ENCODE data around the gene SHISA9. TPM values are rescaled to one million over a fixed set of nuclear protein-coding genes. Genes with fewer than 3 reads are reported as not detected.

SHISA9 gene
- total RNA-seq, 4 donors from 2014 or later, result not detected

DNA sequence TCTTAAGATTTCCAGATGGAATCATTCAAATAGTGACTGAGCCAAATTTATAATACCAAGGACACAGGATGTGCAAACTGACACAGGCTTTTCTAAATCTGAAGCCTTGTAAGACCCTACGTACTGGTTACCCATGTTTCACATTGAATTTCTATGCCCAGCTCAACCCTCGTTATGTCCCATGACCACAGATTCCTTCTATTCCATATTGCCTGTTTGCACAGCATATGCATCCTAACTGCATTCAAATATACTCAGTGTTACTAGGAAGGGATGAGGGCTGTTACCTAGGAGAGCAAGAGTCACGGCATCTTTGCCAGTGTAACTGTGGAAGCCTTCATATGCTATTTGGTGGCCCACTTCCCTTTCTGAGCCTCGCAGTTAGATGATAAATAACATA, 305.2 kb downstream of the SHISA9 start:
- H3K27me3 ChIP-seq, result no peaks in the 10 kb centered on the region
- DNase-seq (no peak), ATAC-seq (no peak)
- H3K36me3 ChIP-seq, result no peaks in the 10 kb centered on the region
- H3K9me3 ChIP-seq, result no peaks in the 10 kb centered on the region
- H3K27ac ChIP-seq, result no peak overlapping the region
- in situ Hi-C loops (cut with MboI; ENCODE audit: low sequenced_read_pairs in 4 of 4), result no loop called here
- H3K4me3 ChIP-seq, result no peak overlapping the region
- intact Hi-C loops (cut with DNase I; ENCODE audit: low total_unique reads), result no loop called here
- no peaks in the 10 kb centered on the region for H3K4me1 ChIP-seq
- TF ChIP-seq, protein P1, sequence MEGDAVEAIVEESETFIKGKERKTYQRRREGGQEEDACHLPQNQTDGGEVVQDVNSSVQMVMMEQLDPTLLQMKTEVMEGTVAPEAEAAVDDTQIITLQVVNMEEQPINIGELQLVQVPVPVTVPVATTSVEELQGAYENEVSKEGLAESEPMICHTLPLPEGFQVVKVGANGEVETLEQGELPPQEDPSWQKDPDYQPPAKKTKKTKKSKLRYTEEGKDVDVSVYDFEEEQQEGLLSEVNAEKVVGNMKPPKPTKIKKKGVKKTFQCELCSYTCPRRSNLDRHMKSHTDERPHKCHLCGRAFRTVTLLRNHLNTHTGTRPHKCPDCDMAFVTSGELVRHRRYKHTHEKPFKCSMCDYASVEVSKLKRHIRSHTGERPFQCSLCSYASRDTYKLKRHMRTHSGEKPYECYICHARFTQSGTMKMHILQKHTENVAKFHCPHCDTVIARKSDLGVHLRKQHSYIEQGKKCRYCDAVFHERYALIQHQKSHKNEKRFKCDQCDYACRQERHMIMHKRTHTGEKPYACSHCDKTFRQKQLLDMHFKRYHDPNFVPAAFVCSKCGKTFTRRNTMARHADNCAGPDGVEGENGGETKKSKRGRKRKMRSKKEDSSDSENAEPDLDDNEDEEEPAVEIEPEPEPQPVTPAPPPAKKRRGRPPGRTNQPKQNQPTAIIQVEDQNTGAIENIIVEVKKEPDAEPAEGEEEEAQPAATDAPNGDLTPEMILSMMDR (IDR thresholded peaks at IDR 0.05 in 4 of 5, conservative IDR thresholded peaks at IDR 0.05 in 1 of 5), result no peak
- no peak for TF ChIP-seq POLR2A (IDR thresholded peaks at IDR 0.05)

DNA sequence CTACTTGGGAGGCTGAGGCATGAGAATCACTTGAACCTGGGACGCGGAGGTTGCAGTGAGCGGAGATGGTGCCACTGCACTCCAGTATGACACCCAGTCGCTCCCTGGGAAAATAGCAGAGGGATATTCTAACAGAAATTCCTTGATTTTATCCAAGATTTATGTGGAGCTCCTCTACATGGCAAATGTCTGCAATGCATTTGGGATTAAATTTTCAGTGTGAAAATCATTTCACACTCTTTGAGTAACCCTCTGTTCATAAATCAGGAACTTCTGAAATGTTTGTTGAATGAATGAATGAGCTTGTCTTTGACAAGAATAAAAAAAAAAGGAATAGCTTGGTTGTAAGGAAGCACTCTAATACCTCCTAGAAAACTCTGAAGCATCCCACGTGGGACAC, 305.8 kb downstream of the SHISA9 start:
- ATAC-seq, result no peak
- H3K9me3 ChIP-seq, result no peaks in the 10 kb centered on the region
- H3K27me3 ChIP-seq, result no peaks in the 10 kb centered on the region
- DNase-seq, result no peak
- intact Hi-C loops (cut with DNase I; ENCODE audit: low total_unique reads), result no loop called here
- H3K27ac ChIP-seq, result no peak overlapping the region
- H3K4me1 ChIP-seq, result no peaks in the 10 kb centered on the region
- H3K4me3 ChIP-seq, result no peak overlapping the region
- H3K36me3 ChIP-seq, result no peaks in the 10 kb centered on the region
- TF ChIP-seq, protein P1 (IDR thresholded peaks at IDR 0.05 in 4 of 5, conservative IDR thresholded peaks at IDR 0.05 in 1 of 5), result no peak
- no peak for TF ChIP-seq POLR2A (IDR thresholded peaks at IDR 0.05)
- in situ Hi-C loops (cut with MboI; ENCODE audit: low sequenced_read_pairs in 4 of 4), result no loop called here

DNA sequence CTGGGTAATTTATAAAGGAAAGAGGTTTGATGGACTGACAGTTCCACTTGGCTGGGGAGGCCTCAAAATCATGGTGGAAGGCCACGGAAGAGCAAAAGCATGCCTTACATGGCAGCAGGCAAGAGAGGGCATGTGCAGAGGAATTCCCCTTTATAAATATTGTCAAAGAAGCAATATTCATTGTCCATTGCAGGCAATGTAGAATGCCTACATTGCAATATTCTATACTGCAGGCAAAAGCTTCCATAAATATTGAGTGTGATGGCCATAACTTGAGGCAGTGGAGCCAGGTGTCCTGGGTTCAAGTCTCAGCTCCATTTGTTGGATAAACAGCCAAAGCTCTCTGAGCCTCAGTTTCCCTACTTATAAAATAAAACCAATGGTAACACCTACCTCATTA, 322.3 kb downstream of the SHISA9 start:
- intact Hi-C loops (cut with DNase I; ENCODE audit: low total_unique reads), result no loop called here
- H3K27me3 ChIP-seq, result no peaks in the 10 kb centered on the region
- in situ Hi-C loops (cut with MboI; ENCODE audit: low sequenced_read_pairs in 4 of 4), result no loop called here

DNA sequence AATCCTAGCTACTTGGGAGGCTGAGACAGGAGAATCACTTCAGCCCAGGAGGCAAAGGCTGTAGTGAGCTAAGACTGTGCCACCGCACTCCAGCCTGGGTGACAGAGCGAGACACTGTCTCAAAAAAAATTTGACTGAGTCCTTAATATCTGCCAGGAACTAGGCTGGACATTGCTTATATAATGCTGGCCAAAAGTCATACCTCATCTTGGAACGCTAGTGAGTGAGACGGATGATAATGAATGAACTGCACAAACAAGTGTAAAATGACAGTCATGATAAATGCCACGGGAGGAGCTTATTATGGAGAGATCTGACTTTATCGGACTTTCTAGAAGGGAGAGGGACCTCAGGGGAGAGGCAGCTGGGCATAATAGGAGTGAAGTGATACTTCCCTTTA, 327.6 kb downstream of the SHISA9 start:
- H3K4me1 ChIP-seq, result no peaks in the 10 kb centered on the region
- in situ Hi-C loops (cut with MboI; ENCODE audit: low sequenced_read_pairs in 4 of 4) (no loop called here), intact Hi-C loops (cut with DNase I; ENCODE audit: low total_unique reads) (no loop called here)
- DNase-seq, result no peak
- no peak overlapping the region for H3K27ac ChIP-seq
- H3K9me3 ChIP-seq, result no peaks in the 10 kb centered on the region
- TF ChIP-seq POLR2A (IDR thresholded peaks at IDR 0.05), result no peak
- no peaks in the 10 kb centered on the region for H3K36me3 ChIP-seq
- no peak for ATAC-seq
- no peaks in the 10 kb centered on the region for H3K27me3 ChIP-seq
- no peak overlapping the region for H3K4me3 ChIP-seq

More for the DNA sequence above, 322.3 kb downstream of the SHISA9 start:
- no peaks in the 10 kb centered on the region for H3K36me3 ChIP-seq
- no peaks in the 10 kb centered on the region for H3K4me1 ChIP-seq
- H3K27ac ChIP-seq, result no peak overlapping the region
- H3K9me3 ChIP-seq, result no peaks in the 10 kb centered on the region
- no peak overlapping the region for H3K4me3 ChIP-seq
- DNase-seq, result no peak
- TF ChIP-seq, protein P1 (IDR thresholded peaks at IDR 0.05 in 4 of 5, conservative IDR thresholded peaks at IDR 0.05 in 1 of 5), result no peak
- TF ChIP-seq POLR2A (IDR thresholded peaks at IDR 0.05), result no peak
- no peak for ATAC-seq

DNA sequence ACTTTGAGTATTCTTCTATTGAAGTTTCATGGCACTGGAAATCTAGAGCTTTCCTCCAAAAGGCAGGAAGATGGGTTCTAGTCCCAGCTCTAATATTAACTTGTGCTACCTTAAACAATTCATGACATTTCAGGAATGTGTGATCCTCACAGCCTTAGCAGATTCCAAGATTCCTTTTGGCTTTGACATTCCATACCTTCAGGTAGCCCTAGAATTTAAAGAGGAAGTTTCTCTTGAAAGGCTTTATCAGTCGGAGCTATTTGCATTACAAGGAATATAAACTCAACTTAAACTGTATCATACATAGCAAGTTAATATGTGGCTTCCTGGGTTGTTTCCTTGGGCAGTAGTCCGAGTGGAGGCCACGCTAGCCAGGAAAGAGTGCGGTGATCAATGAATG, 330.0 kb downstream of the SHISA9 start:
- no peak for TF ChIP-seq POLR2A (IDR thresholded peaks at IDR 0.05)
- intact Hi-C loops (cut with DNase I; ENCODE audit: low total_unique reads) (no loop called here), in situ Hi-C loops (cut with MboI; ENCODE audit: low sequenced_read_pairs in 4 of 4) (no loop called here)
- H3K4me3 ChIP-seq, result no peak overlapping the region
- no peak overlapping the region for H3K27ac ChIP-seq
- no peaks in the 10 kb centered on the region for H3K9me3 ChIP-seq
- no peaks in the 10 kb centered on the region for H3K36me3 ChIP-seq
- ATAC-seq (no peak), DNase-seq (no peak)
- H3K4me1 ChIP-seq, result no peaks in the 10 kb centered on the region
- no peaks in the 10 kb centered on the region for H3K27me3 ChIP-seq

DNA sequence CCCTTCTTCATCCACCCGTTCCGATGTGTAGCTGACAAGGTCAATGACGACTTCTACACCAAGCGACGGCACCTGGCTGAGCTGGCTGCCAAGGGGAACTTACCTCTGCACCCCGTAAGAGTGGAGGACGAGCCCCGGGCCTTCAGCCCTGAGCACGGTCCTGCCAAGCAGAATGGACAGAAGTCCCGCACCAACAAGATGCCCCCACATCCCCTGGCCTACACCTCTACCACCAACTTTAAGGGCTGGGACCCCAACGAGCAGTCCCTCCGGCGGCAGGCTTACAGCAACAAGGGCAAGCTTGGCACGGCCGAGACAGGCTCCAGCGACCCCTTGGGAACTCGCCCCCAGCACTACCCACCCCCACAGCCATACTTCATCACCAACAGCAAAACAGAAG, 333.6 kb downstream of the SHISA9 start:
- in situ Hi-C loops (cut with MboI; ENCODE audit: low sequenced_read_pairs in 4 of 4), result no loop called here

More for the DNA sequence above, 333.6 kb downstream of the SHISA9 start:
- no peak for TF ChIP-seq POLR2A (IDR thresholded peaks at IDR 0.05)
- TF ChIP-seq, protein P1 (IDR thresholded peaks at IDR 0.05 in 4 of 5, conservative IDR thresholded peaks at IDR 0.05 in 1 of 5), result no peak
- no peak overlapping the region for H3K27ac ChIP-seq
- no peaks in the 10 kb centered on the region for H3K4me1 ChIP-seq
- H3K4me3 ChIP-seq, result no peak overlapping the region
- H3K36me3 ChIP-seq, result no peaks in the 10 kb centered on the region
- no peaks in the 10 kb centered on the region for H3K27me3 ChIP-seq
- DNase-seq (no peak), ATAC-seq (no peak)
- intact Hi-C loops (cut with DNase I; ENCODE audit: low total_unique reads), result no loop called here
- H3K9me3 ChIP-seq, result no peaks in the 10 kb centered on the region
